GM10266 (cell line): ENCODE results near the gene ARL5C.

ENCODE experiments used
- DNase-seq: peaks from one replicate; pipeline ENCODE4 v3.0.0; 2012; ENCODE audit errors: extremely low spot score
- TF ChIP-seq, protein P1 (sequence below): IDR thresholded peaks from 2 replicates; pipeline ENCODE4 v1.5.1; 2012; ENCODE audit warnings: mild to moderate bottlenecking, low read depth; ENCODE audit not compliant: control insufficient read depth, insufficient read depth; ENCODE audit errors: missing control alignments

Gene ARL5C

DNA sequence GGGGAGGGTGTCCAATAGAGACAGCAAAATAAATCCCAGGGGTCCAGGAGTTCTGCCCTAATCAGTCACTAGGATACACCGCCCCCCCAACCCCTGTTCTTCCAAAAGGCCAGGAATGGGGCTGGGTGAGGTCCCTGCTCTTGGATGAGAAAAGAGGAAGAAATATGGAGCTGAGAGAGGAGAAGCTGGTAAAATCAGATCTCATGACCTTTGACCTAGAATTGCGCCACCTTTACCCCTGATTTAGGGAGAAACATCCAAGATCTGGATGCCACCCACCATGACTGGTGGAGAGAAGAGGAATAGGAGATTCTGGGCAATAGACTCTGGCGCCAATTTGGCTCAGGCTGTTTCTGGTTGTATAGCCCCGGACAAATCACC lies 32.2 kb upstream of the ARL5C start:
- TF ChIP-seq, protein P1, sequence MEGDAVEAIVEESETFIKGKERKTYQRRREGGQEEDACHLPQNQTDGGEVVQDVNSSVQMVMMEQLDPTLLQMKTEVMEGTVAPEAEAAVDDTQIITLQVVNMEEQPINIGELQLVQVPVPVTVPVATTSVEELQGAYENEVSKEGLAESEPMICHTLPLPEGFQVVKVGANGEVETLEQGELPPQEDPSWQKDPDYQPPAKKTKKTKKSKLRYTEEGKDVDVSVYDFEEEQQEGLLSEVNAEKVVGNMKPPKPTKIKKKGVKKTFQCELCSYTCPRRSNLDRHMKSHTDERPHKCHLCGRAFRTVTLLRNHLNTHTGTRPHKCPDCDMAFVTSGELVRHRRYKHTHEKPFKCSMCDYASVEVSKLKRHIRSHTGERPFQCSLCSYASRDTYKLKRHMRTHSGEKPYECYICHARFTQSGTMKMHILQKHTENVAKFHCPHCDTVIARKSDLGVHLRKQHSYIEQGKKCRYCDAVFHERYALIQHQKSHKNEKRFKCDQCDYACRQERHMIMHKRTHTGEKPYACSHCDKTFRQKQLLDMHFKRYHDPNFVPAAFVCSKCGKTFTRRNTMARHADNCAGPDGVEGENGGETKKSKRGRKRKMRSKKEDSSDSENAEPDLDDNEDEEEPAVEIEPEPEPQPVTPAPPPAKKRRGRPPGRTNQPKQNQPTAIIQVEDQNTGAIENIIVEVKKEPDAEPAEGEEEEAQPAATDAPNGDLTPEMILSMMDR: no peak
- no peak for DNase-seq

DNA sequence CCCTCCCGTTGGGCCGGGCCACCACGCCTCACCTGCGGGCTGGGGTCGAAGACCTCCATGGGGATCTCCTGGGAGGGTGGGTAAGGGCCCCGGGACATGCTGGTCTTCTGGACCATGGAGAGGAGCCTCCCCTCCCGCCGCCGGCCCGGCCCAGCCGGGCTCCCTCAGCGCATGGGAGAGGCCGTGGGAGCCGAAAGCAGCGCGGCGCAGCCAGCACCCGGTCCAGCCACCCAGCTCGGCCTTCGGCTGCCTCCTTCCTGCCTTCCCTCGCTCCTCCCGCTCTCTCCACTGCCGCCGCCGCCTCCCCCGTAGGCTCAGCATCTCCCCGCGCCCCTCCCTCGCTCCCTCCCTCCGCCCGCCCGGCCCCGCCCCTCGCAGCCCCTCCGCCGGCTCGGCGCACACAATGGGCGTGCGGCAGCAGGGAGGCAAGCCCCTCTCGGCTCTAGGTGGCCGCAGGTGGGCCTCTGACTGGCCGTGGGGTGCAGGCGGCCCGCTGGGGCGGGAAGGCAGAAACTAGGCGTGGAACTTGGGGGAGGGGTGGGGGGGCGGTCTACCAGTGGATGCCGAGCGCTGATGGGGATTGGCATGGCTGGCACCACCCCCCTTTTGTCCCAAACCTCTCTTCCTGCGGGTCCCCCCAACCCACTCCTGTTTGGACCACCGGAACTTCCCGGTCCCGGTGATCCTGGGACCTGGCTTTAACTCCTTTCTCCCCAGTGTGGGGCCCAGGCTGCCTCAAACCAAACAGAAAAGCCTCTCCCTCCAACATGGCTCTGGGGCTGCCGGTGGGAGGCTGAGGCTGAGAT lies 31.6 kb upstream of the ARL5C start, which contains the start of gene CACNB1:
Gene CACNB1, minus strand, starts transcription at position 290 of the 806 bp plus-strand sequence. Its CDS starts 174 bp downstream, at position 116.
- DNase-seq: peak; percentile 90
- TF ChIP-seq, protein P1: no peak

DNA sequence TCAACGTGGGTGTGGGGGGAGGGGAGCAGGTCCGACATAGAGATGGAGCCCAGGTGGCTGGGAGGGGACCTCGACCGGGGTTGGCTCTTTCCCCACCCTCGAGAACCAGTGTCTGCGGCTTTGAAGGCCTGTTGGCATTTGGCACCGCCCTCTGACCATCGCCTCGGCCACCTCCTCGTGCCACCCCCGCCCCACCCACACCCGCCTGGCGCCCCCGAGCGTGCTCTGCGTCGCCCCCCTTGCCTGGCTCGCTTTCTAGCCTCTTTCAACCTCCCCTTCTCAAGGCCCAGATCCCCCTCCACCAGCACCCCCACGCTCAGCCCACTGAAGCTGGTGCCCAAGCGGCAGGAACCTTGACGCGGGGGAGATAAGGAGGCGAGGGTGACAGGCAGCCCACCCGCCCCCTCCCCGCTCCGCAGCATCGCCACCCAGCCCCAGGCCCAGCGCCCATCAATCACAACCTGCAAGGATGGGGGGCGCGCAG lies 30.9 kb upstream of the ARL5C start:
- TF ChIP-seq, protein P1: no peak
- DNase-seq: no peak

DNA sequence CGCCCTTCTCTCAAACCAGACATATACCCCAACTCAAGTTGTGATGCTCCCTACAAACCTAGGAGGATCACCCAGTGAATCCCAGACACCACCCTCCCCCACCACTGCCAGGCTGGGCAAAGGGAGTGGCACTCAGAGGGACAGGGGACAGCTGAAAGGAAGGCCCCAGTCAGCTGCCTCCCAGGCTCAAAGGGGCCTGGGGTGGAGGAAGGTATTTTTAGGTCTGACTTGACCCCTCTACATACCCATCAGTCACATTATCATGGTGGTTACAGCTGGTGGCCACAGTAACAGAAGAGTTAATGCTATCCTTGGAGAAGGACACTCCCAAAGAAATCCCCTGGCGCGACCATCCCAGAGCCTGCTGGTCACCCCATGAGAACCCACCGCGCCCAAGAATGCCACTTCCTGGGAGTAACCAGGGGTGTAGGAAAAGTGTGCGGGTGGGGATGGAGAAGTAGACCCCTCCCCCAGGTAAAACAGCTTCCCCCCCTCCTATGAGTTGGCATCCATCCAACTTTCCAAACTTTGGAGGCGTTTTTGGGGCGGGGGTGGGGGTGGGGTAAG lies 30.4 kb upstream of the ARL5C start:
- DNase-seq: peak; percentile 49
- TF ChIP-seq, protein P1: no peak

DNA sequence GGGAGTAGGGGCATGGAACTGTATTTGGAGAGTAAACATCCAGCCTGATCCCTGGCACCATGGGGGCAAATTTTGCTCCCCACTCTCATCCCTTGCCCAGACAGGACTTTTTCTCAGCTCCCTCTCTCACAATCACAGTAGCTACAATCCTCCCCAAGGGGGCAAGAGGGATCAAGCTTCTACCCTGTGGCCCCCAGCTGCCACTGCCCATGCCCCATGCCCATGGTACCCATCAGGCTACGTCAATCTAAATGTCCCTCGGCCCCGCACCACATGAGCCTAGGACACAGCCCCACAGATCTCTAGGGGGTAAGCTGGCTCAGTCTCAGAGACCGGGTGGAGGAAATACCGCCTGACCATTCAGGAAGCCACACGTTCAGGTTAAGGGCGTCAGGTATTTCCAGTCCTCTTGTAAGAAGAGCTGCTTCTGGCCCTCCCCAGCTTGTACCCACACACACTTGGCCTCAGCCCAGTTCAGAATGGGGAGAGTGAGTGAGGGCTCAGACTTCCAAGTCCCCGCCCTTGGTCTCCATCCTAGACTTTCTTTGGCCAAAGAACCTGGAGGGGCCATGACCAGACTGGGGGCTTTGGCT lies 29.7 kb upstream of the ARL5C start:
- DNase-seq: peak; percentile 66

DNA sequence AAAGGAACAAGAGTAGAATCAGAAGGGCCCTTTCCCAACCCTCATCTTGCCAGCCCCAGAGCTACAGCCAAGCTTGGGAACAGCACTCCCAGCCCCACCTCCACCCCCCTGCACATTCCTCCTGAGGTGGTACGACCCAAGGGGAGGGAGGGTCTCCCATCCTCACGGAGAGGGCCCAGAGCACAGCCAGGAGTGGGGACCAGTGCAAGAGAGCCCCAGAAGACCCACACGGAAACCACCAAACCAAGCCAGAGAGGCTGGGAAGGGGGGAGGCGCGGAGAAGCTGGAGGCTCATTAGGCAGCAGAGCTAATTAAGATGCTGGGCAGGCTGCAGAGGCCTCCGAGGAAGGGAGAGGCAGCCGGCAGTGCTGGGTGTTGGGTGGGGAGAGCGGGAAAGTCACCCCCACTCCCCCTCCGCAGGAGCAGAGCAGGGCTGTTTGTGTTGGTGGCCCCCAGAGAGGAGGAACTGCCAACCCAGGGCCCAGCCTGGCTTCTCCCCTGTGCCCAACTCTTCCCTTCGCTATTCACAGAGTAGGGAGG lies 29.1 kb upstream of the ARL5C start:
- TF ChIP-seq, protein P1: no peak

More for the DNA sequence above, 29.7 kb upstream of the ARL5C start:
- TF ChIP-seq, protein P1: no peak

More for the DNA sequence above, 29.1 kb upstream of the ARL5C start:
- no peak for DNase-seq
